ENCODE results near the gene PRAMEF4.
"Not testable (repeated sequence)": the region's sequence is repeated elsewhere in the genome, so short reads cannot be mapped to it uniquely, and the experiment has no call there.

The PRAMEF4 gene

DNA sequence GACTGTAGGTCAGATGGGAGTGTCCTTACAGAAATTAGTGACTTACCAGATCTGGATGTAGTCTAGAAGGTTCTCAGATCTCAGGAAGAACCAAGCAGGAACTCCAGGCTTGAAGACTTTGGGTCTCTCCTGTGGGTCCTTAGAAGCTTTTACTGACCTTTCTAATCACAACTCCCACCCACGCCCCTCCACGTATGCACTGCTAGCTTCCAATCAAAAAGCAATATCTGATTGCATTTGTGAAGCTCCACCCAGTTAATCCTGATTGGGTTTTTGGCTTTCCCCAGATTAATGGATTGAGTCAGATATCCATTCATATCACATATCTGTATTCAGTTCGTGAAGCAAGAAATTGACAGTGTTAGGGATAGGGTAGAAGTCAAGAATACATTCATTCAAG lies at the start of gene PRAMEF4:
Gene PRAMEF4 (minus strand): TSS at position 101 of the 400 bp plus-strand sequence. CDS start 2,807 bp downstream, outside the sequence.
- DNase-seq: not testable (repeated sequence)

GRCh38 chr1:12924368-12924767 lies 38.4 kb upstream of the PRAMEF4 start:
- DNase-seq: not testable (repeated sequence)

- not testable (repeated sequence) for DNase-seq
These were observed 35.7 kb upstream of the PRAMEF4 start for GRCh38 chr1:12921749-12922148.

DNA sequence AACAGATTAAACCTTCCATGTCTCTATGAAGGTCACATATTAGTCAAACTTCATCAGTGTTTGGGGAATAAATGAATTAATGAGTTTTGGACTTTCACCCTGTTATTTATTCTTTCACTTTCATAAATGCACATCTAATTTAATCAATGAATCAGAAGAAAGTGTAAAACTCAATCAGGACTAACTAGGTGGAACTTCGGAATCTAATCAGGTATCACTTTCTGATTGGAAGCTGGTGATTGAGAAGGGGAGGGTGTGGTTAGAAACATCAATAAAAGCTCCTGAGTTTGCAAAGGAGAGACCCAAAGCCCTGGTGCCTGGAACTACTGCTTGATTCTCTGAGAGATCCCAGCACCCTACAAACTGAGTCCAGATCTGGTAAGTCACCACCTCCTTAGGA lies 30.3 kb upstream of the PRAMEF4 start, which contains the start of gene PRAMEF7:
Gene PRAMEF7 (plus strand): TSS at position 301 of the 400 bp plus-strand sequence. CDS start 1,083 bp downstream, outside the sequence.
- not testable (repeated sequence) for DNase-seq

- DNase-seq: not testable (repeated sequence)
These were observed 18.0 kb upstream of the PRAMEF4 start for GRCh38 chr1:12903793-12904572.

GRCh38 chr1:12899186-12899585 lies 13.2 kb upstream of the PRAMEF4 start:
- not testable (repeated sequence) for DNase-seq

GRCh38 chr1:12898170-12898569 lies 12.2 kb upstream of the PRAMEF4 start, which contains the start of gene PRAMEF10:
PRAMEF10 (minus strand) TSS chr1:12898270; CDS start chr1:12895847, 2,423 bp downstream.
- DNase-seq: not testable (repeated sequence)

DNA sequence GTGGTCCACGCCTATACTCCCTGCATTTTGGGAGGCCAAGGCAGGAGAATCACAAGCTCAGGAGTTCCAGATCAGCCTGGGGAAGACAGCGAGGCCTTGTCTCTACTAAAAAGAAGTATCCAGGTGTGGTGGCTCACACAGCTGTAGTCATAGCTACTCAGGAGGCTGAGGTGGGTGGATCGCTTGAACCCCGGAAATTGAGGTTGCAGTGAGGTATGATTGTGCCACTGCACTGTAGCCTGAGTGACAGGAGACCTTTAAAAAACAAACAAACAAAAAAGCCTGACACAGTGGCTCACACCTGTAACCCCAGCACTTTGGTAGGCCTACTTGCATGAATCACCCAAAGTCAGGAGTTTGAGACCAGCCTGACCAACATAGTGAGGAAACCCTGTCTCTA lies 7.5 kb downstream of the PRAMEF4 start:
- DNase-seq: not testable (repeated sequence)

GRCh38 chr1:12863131-12863880 lies 22.7 kb downstream of the PRAMEF4 start:
- DNase-seq: not testable (repeated sequence)

- DNase-seq: not testable (repeated sequence)
These were observed 29.2 kb downstream of the PRAMEF4 start, which contains the start of gene PRAMEF2 for GRCh38 chr1:12856786-12857185. PRAMEF2 (plus strand) TSS chr1:12857086; CDS start chr1:12859010, 1,924 bp downstream.

DNA sequence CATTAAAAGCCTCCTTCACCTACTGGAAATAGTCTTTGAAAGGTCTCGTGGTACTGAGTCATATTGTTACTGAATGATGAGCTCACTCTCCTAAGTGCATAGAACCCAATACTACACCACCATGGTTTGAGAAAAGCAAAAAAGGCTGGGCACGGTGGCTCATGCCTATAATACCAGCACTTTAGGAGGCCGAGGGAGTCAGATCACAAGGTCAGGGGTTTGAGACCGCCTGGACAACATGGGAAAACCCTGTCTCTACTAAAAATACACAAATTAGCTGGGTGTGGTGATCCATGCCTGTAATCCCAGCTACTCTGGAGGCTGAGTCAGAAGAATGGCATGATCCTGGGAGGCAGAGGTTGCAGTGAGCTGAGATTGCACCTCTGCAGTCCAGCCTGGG lies 34.2 kb downstream of the PRAMEF4 start:
- no peak for DNase-seq

DNA sequence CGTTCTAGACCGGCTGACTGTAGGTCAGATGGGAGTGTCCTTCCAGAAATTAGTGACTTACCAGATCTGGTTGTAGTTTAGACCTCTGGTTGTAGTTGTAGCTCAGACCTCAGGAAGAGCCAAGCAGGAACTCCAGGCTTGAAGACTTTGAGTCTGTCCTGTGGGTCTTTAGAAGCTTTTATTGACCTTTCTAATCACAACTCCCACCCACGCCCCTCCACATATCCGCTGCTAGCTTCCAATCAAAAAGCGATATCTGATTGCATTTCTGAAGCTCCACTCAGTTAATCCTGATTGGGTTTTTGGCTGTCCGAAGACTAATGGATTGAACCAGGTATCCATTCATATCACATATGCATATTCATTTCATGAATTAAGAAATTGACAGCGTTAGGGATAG lies 37.4 kb downstream of the PRAMEF4 start, which contains the start of gene HNRNPCL1:
Gene HNRNPCL1 (minus strand): TSS at position 101 of the 400 bp plus-strand sequence. CDS start 431 bp downstream, outside the sequence.
- DNase-seq: not testable (repeated sequence)

GRCh38 chr1:12833251-12833650 lies 52.8 kb downstream of the PRAMEF4 start:
- not testable (repeated sequence) for DNase-seq

DNA sequence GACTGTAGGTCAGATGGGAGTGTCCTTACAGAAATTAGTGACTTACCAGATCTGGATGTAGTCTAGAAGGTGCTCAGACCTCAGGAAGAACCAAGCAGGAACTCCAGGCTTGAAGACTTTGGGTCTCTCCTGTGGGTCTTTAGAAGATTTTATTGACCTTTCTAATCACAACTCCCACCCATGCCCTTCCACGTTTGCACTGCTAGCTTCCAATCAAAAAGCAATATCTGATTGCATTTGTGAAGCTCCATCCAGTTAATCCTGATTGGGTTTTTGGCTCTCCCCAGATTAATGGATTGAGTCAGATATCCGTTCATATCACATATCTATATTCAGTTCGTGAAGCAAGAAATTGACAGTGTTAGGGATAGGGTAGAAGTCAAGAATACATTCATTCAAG lies 54.7 kb downstream of the PRAMEF4 start, which contains the start of gene PRAMEF11:
Gene PRAMEF11 (minus strand): TSS at position 101 of the 400 bp plus-strand sequence. CDS start 2,621 bp downstream, outside the sequence.
- not testable (repeated sequence) for DNase-seq

Data from cerebellar nuclear complex (tissue), 1 donor.